Neutrophil (primary cell): ENCODE results near the gene ZNF132.
A peak's percentile ranks its signal among the peaks of the same experiment; 100 is the strongest.

ENCODE experiments used
- H3K27ac ChIP-seq: fragments of 200-600 bp; sonication (generic); 2 replicates; pipeline ENCODE4 v1.5.1; 2016; ENCODE audit warnings: mild to moderate bottlenecking, moderate library complexity
- H3K27me3 ChIP-seq: fragments of 200-600 bp; sonication (generic); 2 replicates; pipeline ENCODE4 v1.6.0; 2016; ENCODE audit warnings: mild to moderate bottlenecking
- H3K36me3 ChIP-seq: fragments of 200-600 bp; sonication (generic); 2 replicates; pipeline ENCODE4 v1.5.1; 2017
- H3K4me1 ChIP-seq, 2 experiments: fragments of 200-600 bp in 1 of 2; sonication (generic) in 1 of 2; 1 replicate in 1 of 2; 2 replicates in 1 of 2; pipeline versions ENCODE4 v1.5.1 to v1.6.1; 2013 to 2016; ENCODE audit warnings: low read depth in 1 of 2, low read length in 1 of 2, mild to moderate bottlenecking in 1 of 2, moderate library complexity in 1 of 2; ENCODE audit not compliant: control insufficient read depth in 1 of 2, insufficient read depth in 1 of 2
- H3K4me3 ChIP-seq, 2 experiments: fragments of 200-600 bp in 1 of 2; sonication (generic) in 1 of 2; 1 replicate in 1 of 2; 2 replicates in 1 of 2; pipeline ENCODE4 v1.5.1; 2013 to 2016; ENCODE audit warnings: low read depth in 1 of 2, low read length in 1 of 2, mild to moderate bottlenecking in 1 of 2, moderate library complexity in 1 of 2
- H3K9me3 ChIP-seq: fragments of 200-600 bp; sonication (generic); 2 replicates; pipeline ENCODE4 v1.5.1; 2016
- TF ChIP-seq, protein P1 (sequence below): fragments of 200-600 bp; sonication (generic); IDR thresholded peaks from 2 replicates; pipeline ENCODE4 v1.5.1; 2016; ENCODE audit warnings: antibody characterized with exemption

ZNF132 gene

GRCh38 chr19:58428617-58429016 is 11.3 kb downstream of the ZNF132 start:
- H3K27ac ChIP-seq, result no peak overlapping the region
- H3K36me3 ChIP-seq, result no peaks in the 10 kb centered on the region
- TF ChIP-seq, protein P1, sequence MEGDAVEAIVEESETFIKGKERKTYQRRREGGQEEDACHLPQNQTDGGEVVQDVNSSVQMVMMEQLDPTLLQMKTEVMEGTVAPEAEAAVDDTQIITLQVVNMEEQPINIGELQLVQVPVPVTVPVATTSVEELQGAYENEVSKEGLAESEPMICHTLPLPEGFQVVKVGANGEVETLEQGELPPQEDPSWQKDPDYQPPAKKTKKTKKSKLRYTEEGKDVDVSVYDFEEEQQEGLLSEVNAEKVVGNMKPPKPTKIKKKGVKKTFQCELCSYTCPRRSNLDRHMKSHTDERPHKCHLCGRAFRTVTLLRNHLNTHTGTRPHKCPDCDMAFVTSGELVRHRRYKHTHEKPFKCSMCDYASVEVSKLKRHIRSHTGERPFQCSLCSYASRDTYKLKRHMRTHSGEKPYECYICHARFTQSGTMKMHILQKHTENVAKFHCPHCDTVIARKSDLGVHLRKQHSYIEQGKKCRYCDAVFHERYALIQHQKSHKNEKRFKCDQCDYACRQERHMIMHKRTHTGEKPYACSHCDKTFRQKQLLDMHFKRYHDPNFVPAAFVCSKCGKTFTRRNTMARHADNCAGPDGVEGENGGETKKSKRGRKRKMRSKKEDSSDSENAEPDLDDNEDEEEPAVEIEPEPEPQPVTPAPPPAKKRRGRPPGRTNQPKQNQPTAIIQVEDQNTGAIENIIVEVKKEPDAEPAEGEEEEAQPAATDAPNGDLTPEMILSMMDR, result no peak
- H3K4me1 ChIP-seq, result no peaks in the 10 kb centered on the region
- H3K9me3 ChIP-seq, result peaks cover 31% of the 10 kb centered on the region
- no peaks in the 10 kb centered on the region for H3K27me3 ChIP-seq
- H3K4me3 ChIP-seq, result no peak overlapping the region

DNA sequence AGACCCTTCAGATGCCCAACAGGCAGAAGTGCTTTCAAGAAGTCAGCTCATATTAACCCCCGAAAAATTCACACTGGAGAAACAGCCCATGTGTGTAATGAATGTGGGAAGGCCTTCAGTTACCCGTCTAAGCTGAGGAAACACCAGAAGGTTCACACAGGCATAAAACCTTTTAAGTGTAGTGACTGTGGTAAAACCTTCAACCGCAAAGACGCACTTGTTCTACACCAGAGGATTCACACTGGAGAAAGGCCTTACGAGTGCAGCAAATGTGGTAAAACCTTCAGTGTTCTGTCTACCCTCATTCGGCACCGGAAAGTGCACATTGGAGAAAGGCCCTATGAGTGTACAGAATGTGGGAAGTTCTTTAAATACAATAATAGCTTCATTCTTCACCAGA is 22.9 kb downstream of the ZNF132 start:
- no peaks in the 10 kb centered on the region for H3K27me3 ChIP-seq
- H3K4me1 ChIP-seq, result no peaks in the 10 kb centered on the region
- no peaks in the 10 kb centered on the region for H3K36me3 ChIP-seq
- no peaks in the 10 kb centered on the region for H3K9me3 ChIP-seq
- TF ChIP-seq, protein P1, result no peak
- no peak overlapping the region for H3K4me3 ChIP-seq
- no peak overlapping the region for H3K27ac ChIP-seq

- Histone ChIP-seq H3K4me1 (no peaks in the 10 kb centered on the region), H3K9me3 (no peaks in the 10 kb centered on the region), H3K4me3 (no peak overlapping the region), H3K36me3 (no peaks in the 10 kb centered on the region), H3K27ac (no peak overlapping the region), H3K27me3 (no peaks in the 10 kb centered on the region)
- TF ChIP-seq, protein P1, result no peak
These were observed 23.3 kb downstream of the ZNF132 start for GRCh38 chr19:58416604-58417003.

- H3K27ac ChIP-seq, result peak overlapping the region; percentile 68
- no peaks in the 10 kb centered on the region for H3K36me3 ChIP-seq
- H3K4me3 ChIP-seq, result peak overlapping the region; percentile 68 to 91
- peaks cover 17 to 18% of the 10 kb centered on the region in 2 experiments for H3K4me1 ChIP-seq
- H3K9me3 ChIP-seq, result no peaks in the 10 kb centered on the region
- no peaks in the 10 kb centered on the region for H3K27me3 ChIP-seq
- TF ChIP-seq, protein P1, result no peak
These were observed 30.8 kb downstream of the ZNF132 start for GRCh38 chr19:58409010-58409790.

GRCh38 chr19:58408152-58409009 is 31.6 kb downstream of the ZNF132 start, which contains the start of gene ZNF584:
ZNF584 (plus strand) TSS chr19:58408649; CDS start chr19:58409148, 499 bp downstream.
- peak within 1 kb of the TSS; percentile 68 for H3K27ac ChIP-seq
- TF ChIP-seq, protein P1, result peak; percentile 13
- peaks cover 17 to 18% of the 10 kb centered on the region in 2 experiments for H3K4me1 ChIP-seq
- H3K4me3 ChIP-seq, result peak within 1 kb of the TSS; percentile 68 to 91
- H3K9me3 ChIP-seq, result no peaks in the 10 kb centered on the region
- H3K27me3 ChIP-seq, result no peaks in the 10 kb centered on the region
- H3K36me3 ChIP-seq, result no peaks in the 10 kb centered on the region
